ENCODE results near the gene PARD3. TPM values are rescaled to one million over a fixed set of nuclear protein-coding genes. Genes with fewer than 3 reads are reported as not detected.

Gene PARD3
- total and polyA plus RNA-seq, 4 experiments from 2014 or later: 0.13 to 0.25 TPM; not detected in 2

DNA sequence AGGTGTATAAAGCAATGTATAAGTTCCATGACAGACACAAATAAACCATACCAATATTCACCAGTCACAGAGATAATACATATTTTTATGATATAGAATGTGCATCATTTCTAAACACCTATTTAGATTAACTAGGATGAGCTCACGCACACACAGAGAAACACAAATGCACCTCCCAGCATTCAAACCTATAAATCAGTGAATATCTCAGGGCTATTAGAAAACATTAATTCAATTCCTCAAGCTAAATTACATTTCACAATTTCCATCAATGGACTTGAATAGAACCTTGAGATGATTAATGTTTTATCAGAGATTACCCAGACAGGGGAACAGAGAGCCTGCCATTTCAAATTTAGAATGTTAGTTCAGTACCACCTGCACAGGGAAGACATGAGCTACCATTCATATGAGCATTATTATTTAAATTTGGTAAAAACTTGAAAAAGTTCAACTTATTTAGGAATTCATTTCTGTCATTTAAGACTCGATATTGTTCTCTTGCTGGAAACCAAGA, 221.7 kb downstream of the PARD3 start:
- Histone ChIP-seq H3K36me3 (ENCODE audit: insufficient read depth, low read length) (no peaks in the 10 kb centered on the region), H3K9me3 (ENCODE audit: control insufficient read depth in 1 of 2, low read length in 2 of 2) (no peaks in the 10 kb centered on the region), H3K27me3 (ENCODE audit: insufficient read depth, low read length) (no peaks in the 10 kb centered on the region), H3K4me3 (ENCODE audit: low read length in 2 of 2) (no peak overlapping the region), H3K4me1 (ENCODE audit: insufficient read depth, low read length) (no peaks in the 10 kb centered on the region), H3K27ac (ENCODE audit: low read depth, low read length) (no peak overlapping the region)
- CTCF ChIA-PET (ENCODE audit: partially characterized antibody): interaction anchor here (1.5 kb wide), 1 partner anchor 45 kb away, joined by 4 read pairs; no protein-coding TSS in a partner anchor
- intact Hi-C loops (cut with micrococcal nuclease): no loop called here
- no peaks in the 10 kb centered on the region for H3K4me1 Mint-ChIP-seq
- H3K27me3 Mint-ChIP-seq: peaks cover 8 to 9% of the 10 kb centered on the region in 2 donors
- POLR2A ChIA-PET (ENCODE audit: partially characterized antibody): no interaction called here
- no peak overlapping the region for H3K27ac Mint-ChIP-seq
- H3K4me3 Mint-ChIP-seq: no peak overlapping the region
- DNase-seq: no peak
- no peaks in the 10 kb centered on the region for H3K36me3 Mint-ChIP-seq
- H3K9me3 Mint-ChIP-seq: no peaks in the 10 kb centered on the region

DNA sequence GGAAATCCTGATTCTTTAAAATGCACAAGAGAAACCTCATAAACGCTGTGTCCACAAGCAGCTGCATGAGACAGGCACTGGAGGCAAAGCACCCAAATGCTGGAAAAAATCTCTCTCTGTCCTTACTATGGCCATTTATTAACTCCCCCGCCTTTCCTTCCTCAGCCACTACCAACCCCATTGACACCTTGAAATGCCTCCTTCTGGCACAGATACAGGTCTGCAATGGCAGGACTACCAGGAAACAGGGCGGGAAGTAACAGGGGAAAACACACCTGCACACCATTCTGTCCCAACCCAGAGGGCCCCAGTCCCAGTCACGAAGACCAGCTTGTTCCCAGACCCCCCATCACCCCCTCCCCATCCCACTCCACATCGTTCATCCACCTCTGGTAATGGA, 224.3 kb downstream of the PARD3 start:
- Histone ChIP-seq H3K4me3 (ENCODE audit: low read length in 2 of 2) (no peak overlapping the region), H3K27ac (ENCODE audit: low read depth, low read length) (no peak overlapping the region), H3K36me3 (ENCODE audit: insufficient read depth, low read length) (no peaks in the 10 kb centered on the region), H3K27me3 (ENCODE audit: insufficient read depth, low read length) (no peaks in the 10 kb centered on the region), H3K4me1 (ENCODE audit: insufficient read depth, low read length) (no peaks in the 10 kb centered on the region), H3K9me3 (ENCODE audit: control insufficient read depth in 1 of 2, low read length in 2 of 2) (no peaks in the 10 kb centered on the region)
- POLR2A ChIA-PET (ENCODE audit: partially characterized antibody): no interaction called here
- no peaks in the 10 kb centered on the region for H3K9me3 Mint-ChIP-seq
- no peak overlapping the region for H3K27ac Mint-ChIP-seq
- H3K36me3 Mint-ChIP-seq: no peaks in the 10 kb centered on the region
- no peaks in the 10 kb centered on the region for H3K4me1 Mint-ChIP-seq
- CTCF ChIA-PET (ENCODE audit: partially characterized antibody): no interaction called here
- no peak for DNase-seq
- H3K27me3 Mint-ChIP-seq: peaks cover 10 to 12% of the 10 kb centered on the region in 2 donors
- H3K4me3 Mint-ChIP-seq: no peak overlapping the region
- intact Hi-C loops (cut with micrococcal nuclease): no loop called here

- POLR2A ChIA-PET (ENCODE audit: partially characterized antibody): no interaction called here
- H3K27ac ChIP-seq (ENCODE audit: low read depth, low read length): no peak overlapping the region
- no peak for DNase-seq
- H3K4me3 ChIP-seq (ENCODE audit: low read length in 2 of 2): no peak overlapping the region
- H3K9me3 ChIP-seq (ENCODE audit: control insufficient read depth in 1 of 2, low read length in 2 of 2): no peaks in the 10 kb centered on the region
- H3K4me1 Mint-ChIP-seq: no peaks in the 10 kb centered on the region
- no peaks in the 10 kb centered on the region for H3K27me3 ChIP-seq (ENCODE audit: insufficient read depth, low read length)
- peaks cover 10 to 11% of the 10 kb centered on the region in 2 donors for H3K27me3 Mint-ChIP-seq
- no peak overlapping the region for H3K27ac Mint-ChIP-seq
- no peaks in the 10 kb centered on the region for H3K36me3 ChIP-seq (ENCODE audit: insufficient read depth, low read length)
- CTCF ChIA-PET (ENCODE audit: partially characterized antibody): no interaction called here
- H3K4me3 Mint-ChIP-seq: no peak overlapping the region
- intact Hi-C loops (cut with micrococcal nuclease): no loop called here
- no peaks in the 10 kb centered on the region for H3K4me1 ChIP-seq (ENCODE audit: insufficient read depth, low read length)
- H3K9me3 Mint-ChIP-seq: no peaks in the 10 kb centered on the region
- no peaks in the 10 kb centered on the region for H3K36me3 Mint-ChIP-seq
Measured at GRCh38 chr10:34589275-34589674, 225.8 kb downstream of the PARD3 start.

DNA sequence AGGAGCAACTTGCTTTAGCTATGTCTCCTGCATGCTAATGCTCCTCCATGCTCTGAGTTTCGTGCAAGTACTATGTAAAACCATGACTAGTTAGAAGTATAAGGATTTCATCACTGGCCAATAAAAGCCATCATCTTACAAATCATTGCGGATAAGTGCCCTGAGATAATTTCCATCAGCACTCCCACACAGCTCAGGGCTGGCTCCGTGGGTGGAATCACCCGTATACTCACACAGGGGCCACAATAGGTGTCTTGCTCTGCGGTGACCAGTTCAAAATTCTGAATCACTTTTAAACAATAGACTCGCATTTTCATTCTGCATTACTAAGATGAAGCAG, 227.4 kb downstream of the PARD3 start:
- no peaks in the 10 kb centered on the region for H3K36me3 ChIP-seq (ENCODE audit: insufficient read depth, low read length)
- no peak overlapping the region for H3K4me3 ChIP-seq (ENCODE audit: low read length in 2 of 2)
- peaks cover 11% of the 10 kb centered on the region in 2 donors for H3K27me3 Mint-ChIP-seq
- no peaks in the 10 kb centered on the region for H3K9me3 Mint-ChIP-seq
- H3K27ac Mint-ChIP-seq: no peak overlapping the region
- ChIA-PET CTCF (ENCODE audit: partially characterized antibody) (no interaction called here), POLR2A (ENCODE audit: partially characterized antibody) (no interaction called here)
- H3K27me3 ChIP-seq (ENCODE audit: insufficient read depth, low read length): no peaks in the 10 kb centered on the region
- H3K4me1 ChIP-seq (ENCODE audit: insufficient read depth, low read length): no peaks in the 10 kb centered on the region
- no peak for DNase-seq
- H3K27ac ChIP-seq (ENCODE audit: low read depth, low read length): no peak overlapping the region
- no peak overlapping the region for H3K4me3 Mint-ChIP-seq
- intact Hi-C loops (cut with micrococcal nuclease): no loop called here
- no peaks in the 10 kb centered on the region for H3K36me3 Mint-ChIP-seq
- no peaks in the 10 kb centered on the region for H3K9me3 ChIP-seq (ENCODE audit: control insufficient read depth in 1 of 2, low read length in 2 of 2)
- no peaks in the 10 kb centered on the region for H3K4me1 Mint-ChIP-seq

DNA sequence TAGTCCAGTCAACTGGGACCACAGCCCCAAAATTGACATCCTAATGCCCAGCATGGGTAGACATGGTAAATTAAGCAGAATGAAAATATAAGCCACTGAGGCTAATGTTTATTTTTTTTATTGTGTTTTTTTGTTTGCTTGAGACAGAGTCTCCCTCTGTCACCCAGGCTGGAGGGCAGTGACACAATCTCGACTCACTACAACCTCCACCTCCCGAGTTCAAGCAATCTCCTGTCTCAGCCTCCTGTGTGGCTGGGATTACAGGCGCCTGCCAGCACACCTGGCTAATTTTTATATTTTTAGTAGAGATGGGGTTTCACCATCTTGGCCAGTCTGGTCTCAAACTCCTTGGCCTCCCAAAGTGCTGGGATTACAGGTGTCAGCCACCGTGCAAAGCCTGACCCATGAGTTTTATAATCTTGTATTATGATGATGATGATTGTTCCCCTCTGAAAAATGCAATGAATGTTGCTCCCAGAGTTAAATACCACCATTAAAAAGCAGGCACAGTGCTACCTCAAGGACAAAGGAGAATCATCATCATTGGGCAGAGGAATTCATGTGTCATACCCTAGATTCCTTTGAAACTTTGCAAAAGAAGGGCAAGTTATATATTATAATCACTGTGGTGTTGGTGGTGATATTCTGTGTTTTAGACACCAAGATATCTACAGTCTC, 228.0 kb downstream of the PARD3 start:
- Mint-ChIP-seq H3K27me3 (peaks cover 11% of the 10 kb centered on the region in 2 donors), H3K9me3 (no peaks in the 10 kb centered on the region), H3K4me1 (no peaks in the 10 kb centered on the region), H3K4me3 (no peak overlapping the region), H3K36me3 (no peaks in the 10 kb centered on the region), H3K27ac (no peak overlapping the region)
- no peak for DNase-seq
- no peaks in the 10 kb centered on the region for H3K4me1 ChIP-seq (ENCODE audit: insufficient read depth, low read length)
- ChIA-PET POLR2A (ENCODE audit: partially characterized antibody) (no interaction called here), CTCF (ENCODE audit: partially characterized antibody) (no interaction called here)
- no peaks in the 10 kb centered on the region for H3K36me3 ChIP-seq (ENCODE audit: insufficient read depth, low read length)
- no peak overlapping the region for H3K4me3 ChIP-seq (ENCODE audit: low read length in 2 of 2)
- H3K27ac ChIP-seq (ENCODE audit: low read depth, low read length): no peak overlapping the region
- H3K9me3 ChIP-seq (ENCODE audit: control insufficient read depth in 1 of 2, low read length in 2 of 2): no peaks in the 10 kb centered on the region
- no peaks in the 10 kb centered on the region for H3K27me3 ChIP-seq (ENCODE audit: insufficient read depth, low read length)
- intact Hi-C loops (cut with micrococcal nuclease): no loop called here

DNA sequence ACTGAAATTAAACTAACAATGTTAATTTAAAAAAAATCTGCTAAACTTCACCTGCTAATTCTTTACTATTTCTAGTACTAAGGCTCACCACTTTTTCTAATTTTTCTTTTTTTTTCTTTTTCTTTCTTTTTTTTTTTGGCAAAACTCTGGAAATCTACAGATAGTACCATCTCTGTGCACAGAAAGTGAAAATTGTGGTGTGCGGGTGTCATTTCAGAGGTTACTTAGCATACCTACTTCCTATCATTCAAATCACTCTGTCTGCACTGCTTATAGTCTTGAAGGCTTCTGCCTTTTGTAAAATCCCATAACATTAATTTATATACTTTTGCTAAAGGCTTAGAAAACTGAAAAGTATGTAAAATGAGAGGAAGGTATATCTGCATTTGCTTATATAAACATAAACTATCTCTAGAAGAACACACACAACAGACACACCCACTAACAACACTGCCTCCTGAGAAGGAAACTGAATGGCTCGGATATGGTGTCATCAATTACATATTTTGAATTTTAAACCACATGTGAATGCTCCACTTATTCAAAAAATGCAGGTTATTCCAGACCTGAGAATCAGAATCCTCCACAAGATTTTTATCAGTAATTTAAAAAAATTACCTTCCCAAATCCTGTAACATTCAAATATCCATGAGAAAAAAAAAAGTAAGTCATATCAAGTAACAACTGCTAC, 229.5 kb downstream of the PARD3 start:
- DNase-seq: no peak
- POLR2A ChIA-PET (ENCODE audit: partially characterized antibody): no interaction called here
- CTCF ChIA-PET (ENCODE audit: partially characterized antibody): no interaction called here

DNA sequence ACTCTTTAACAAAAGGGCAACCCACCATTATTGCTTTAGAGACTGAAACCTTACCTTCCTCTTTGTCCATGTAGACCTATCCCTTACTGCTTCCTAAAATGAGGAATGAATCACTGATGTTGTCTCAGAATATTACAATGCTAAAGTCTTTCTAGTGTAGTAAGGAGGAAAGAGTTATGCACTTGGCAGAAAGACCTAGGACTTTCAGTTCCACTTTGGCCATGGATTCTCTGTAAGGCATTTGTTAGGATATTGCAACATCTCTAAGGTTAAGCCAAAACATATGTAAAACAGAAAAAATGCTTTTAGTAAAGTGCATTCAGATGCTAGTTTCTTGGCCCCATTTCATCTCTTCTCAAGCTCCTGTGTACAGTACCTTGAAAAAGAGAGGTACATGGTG, 230.9 kb downstream of the PARD3 start:
- no peak for DNase-seq
- ChIA-PET POLR2A (ENCODE audit: partially characterized antibody) (no interaction called here), CTCF (ENCODE audit: partially characterized antibody) (no interaction called here)
- Histone ChIP-seq H3K4me3 (ENCODE audit: low read length in 2 of 2) (no peak overlapping the region), H3K27ac (ENCODE audit: low read depth, low read length) (no peak overlapping the region), H3K36me3 (ENCODE audit: insufficient read depth, low read length) (no peaks in the 10 kb centered on the region), H3K4me1 (ENCODE audit: insufficient read depth, low read length) (no peaks in the 10 kb centered on the region), H3K9me3 (ENCODE audit: control insufficient read depth in 1 of 2, low read length in 2 of 2) (no peaks in the 10 kb centered on the region), H3K27me3 (ENCODE audit: insufficient read depth, low read length) (no peaks in the 10 kb centered on the region)
- Mint-ChIP-seq H3K36me3 (no peaks in the 10 kb centered on the region), H3K27me3 (peaks cover 3 to 5% of the 10 kb centered on the region in 2 donors), H3K27ac (no peak overlapping the region), H3K9me3 (no peaks in the 10 kb centered on the region), H3K4me1 (no peaks in the 10 kb centered on the region), H3K4me3 (no peak overlapping the region)
- intact Hi-C loops (cut with micrococcal nuclease): no loop called here

More for the DNA sequence above, 229.5 kb downstream of the PARD3 start:
- no peaks in the 10 kb centered on the region for H3K36me3 ChIP-seq (ENCODE audit: insufficient read depth, low read length)
- intact Hi-C loops (cut with micrococcal nuclease): no loop called here
- H3K9me3 ChIP-seq (ENCODE audit: control insufficient read depth in 1 of 2, low read length in 2 of 2): no peaks in the 10 kb centered on the region
- no peak overlapping the region for H3K4me3 ChIP-seq (ENCODE audit: low read length in 2 of 2)
- no peaks in the 10 kb centered on the region for H3K4me1 ChIP-seq (ENCODE audit: insufficient read depth, low read length)
- no peak overlapping the region for H3K27ac ChIP-seq (ENCODE audit: low read depth, low read length)
- H3K27me3 ChIP-seq (ENCODE audit: insufficient read depth, low read length): no peaks in the 10 kb centered on the region
- H3K4me3 Mint-ChIP-seq: no peak overlapping the region
- no peaks in the 10 kb centered on the region for H3K36me3 Mint-ChIP-seq
- no peaks in the 10 kb centered on the region for H3K4me1 Mint-ChIP-seq
- peaks cover 5 to 6% of the 10 kb centered on the region in 2 donors for H3K27me3 Mint-ChIP-seq
- no peak overlapping the region for H3K27ac Mint-ChIP-seq
- no peaks in the 10 kb centered on the region for H3K9me3 Mint-ChIP-seq

Measured in CD4-positive, alpha-beta memory T cell (primary cell).